ENCODE measurements around the gene PKNOX2. TPM values are rescaled to one million over a fixed set of nuclear protein-coding genes. Genes with fewer than 3 reads are reported as not detected.

PKNOX2 gene
- total and polyA plus RNA-seq, 9 of the 15 experiments (the other 6 are each of a cell fraction or from before 2014, with no cell fraction given): not detected

GRCh38 chr11:125443767-125444311 is 279.3 kb downstream of the PKNOX2 start:
- Histone ChIP-seq H3K27ac (ENCODE audit: extremely low read depth, low read depth, low read length) (no peak overlapping the region), H3K9ac (ENCODE audit: insufficient read depth in 1 of 2, low read depth in 2 of 2, low read length in 2 of 2) (no peak overlapping the region; a peak in 1 of 4 replicates), H3K9me3 (replicated peaks; ENCODE audit: control insufficient read depth, insufficient read depth, low read depth, low read length) (no peaks in the 10 kb centered on the region), H3K27me3 (ENCODE audit: control insufficient read depth in 2 of 2, insufficient read depth in 2 of 2, low read length in 2 of 2) (0 out of 5 replicates have a peak, but pooled peaks cover 0 to 5% of the 10 kb centered on the region in 2 experiments), H2AFZ (ENCODE audit: low read depth, low read length) (peak overlapping the region; percentile 66; the same call in 1 of the 2 replicates), H4K20me1 (replicated peaks; ENCODE audit: control insufficient read depth, insufficient read depth, low read length) (no peaks in the 10 kb centered on the region), H3K9me1 (ENCODE audit: control insufficient read depth, insufficient read depth, low read length) (no peaks in the 10 kb centered on the region), H3K36me3 (ENCODE audit: control insufficient read depth, insufficient read depth, low read length) (no peaks in the 10 kb centered on the region), H3K4me2 (ENCODE audit: insufficient read depth, low read length) (no peak overlapping the region), H3K79me2 (ENCODE audit: control insufficient read depth, insufficient read depth, low read length) (no peaks in the 10 kb centered on the region), H3K4me1 (replicated peaks in 1 of 2; ENCODE audit: control insufficient read depth in 2 of 2, insufficient read depth in 2 of 2, low read length in 2 of 2) (peaks cover 20 to 27% of the 10 kb centered on the region in 2 experiments), H3K4me3 (no peak overlapping the region)
- DNase-seq (ENCODE audit: extremely low read depth in 1 of 4, low spot score in 3 of 4) (no peak), ATAC-seq (no peak), FAIRE-seq (no peak)
- CTCF ChIA-PET (ENCODE audit: low intra/inter-chr PET ratio): no interaction called here
- POLR2A ChIA-PET: no interaction called here
- TF ChIP-seq HMG20A (CRISPR knock-in tag; conservative IDR thresholded peaks at IDR 0.05) (no peak), HDGF (IDR thresholded peaks at IDR 0.05) (no peak), FOXA1 (IDR thresholded peaks at IDR 0.05; ENCODE audit: borderline replicate concordance) (no peak)
- in situ Hi-C loops (cut with MboI): no loop called here
- 43% methylated on average over 10 of the region's 10 CpGs for WGBS (ENCODE audit: insufficient coverage, low coverage, missing lambda C conversion rate)
- no TSS peak for BruUV-seq (replicated peaks)
- intact Hi-C loops (cut with micrococcal nuclease): no loop called here

GRCh38 chr11:125445731-125446130 is 281.2 kb downstream of the PKNOX2 start:
- Histone ChIP-seq H4K20me1 (replicated peaks; ENCODE audit: control insufficient read depth, insufficient read depth, low read length) (no peaks in the 10 kb centered on the region), H3K9me3 (replicated peaks; ENCODE audit: control insufficient read depth, insufficient read depth, low read depth, low read length) (no peaks in the 10 kb centered on the region), H3K4me2 (ENCODE audit: insufficient read depth, low read length) (no peak overlapping the region), H3K27me3 (ENCODE audit: control insufficient read depth in 2 of 2, insufficient read depth in 2 of 2, low read length in 2 of 2) (0 out of 5 replicates have a peak, but pooled peaks cover 0 to 4% of the 10 kb centered on the region in 2 experiments), H3K9me1 (ENCODE audit: control insufficient read depth, insufficient read depth, low read length) (no peaks in the 10 kb centered on the region), H3K9ac (ENCODE audit: insufficient read depth in 1 of 2, low read depth in 2 of 2, low read length in 2 of 2) (no peak overlapping the region), H2AFZ (ENCODE audit: low read depth, low read length) (no peak overlapping the region), H3K27ac (ENCODE audit: extremely low read depth, low read depth, low read length) (no peak overlapping the region), H3K79me2 (ENCODE audit: control insufficient read depth, insufficient read depth, low read length) (no peaks in the 10 kb centered on the region), H3K4me1 (replicated peaks in 1 of 2; ENCODE audit: control insufficient read depth in 2 of 2, insufficient read depth in 2 of 2, low read length in 2 of 2) (peaks cover 20 to 27% of the 10 kb centered on the region in 2 experiments), H3K36me3 (ENCODE audit: control insufficient read depth, insufficient read depth, low read length) (no peaks in the 10 kb centered on the region), H3K4me3 (no peak overlapping the region)
- no peak for TF ChIP-seq LEF1 (IDR thresholded peaks at IDR 0.05)
- TF ChIP-seq TFAP4 (CRISPR knock-in tag; IDR thresholded peaks at IDR 0.05; ENCODE audit: borderline replicate concordance): no peak
- TF ChIP-seq, protein P1, sequence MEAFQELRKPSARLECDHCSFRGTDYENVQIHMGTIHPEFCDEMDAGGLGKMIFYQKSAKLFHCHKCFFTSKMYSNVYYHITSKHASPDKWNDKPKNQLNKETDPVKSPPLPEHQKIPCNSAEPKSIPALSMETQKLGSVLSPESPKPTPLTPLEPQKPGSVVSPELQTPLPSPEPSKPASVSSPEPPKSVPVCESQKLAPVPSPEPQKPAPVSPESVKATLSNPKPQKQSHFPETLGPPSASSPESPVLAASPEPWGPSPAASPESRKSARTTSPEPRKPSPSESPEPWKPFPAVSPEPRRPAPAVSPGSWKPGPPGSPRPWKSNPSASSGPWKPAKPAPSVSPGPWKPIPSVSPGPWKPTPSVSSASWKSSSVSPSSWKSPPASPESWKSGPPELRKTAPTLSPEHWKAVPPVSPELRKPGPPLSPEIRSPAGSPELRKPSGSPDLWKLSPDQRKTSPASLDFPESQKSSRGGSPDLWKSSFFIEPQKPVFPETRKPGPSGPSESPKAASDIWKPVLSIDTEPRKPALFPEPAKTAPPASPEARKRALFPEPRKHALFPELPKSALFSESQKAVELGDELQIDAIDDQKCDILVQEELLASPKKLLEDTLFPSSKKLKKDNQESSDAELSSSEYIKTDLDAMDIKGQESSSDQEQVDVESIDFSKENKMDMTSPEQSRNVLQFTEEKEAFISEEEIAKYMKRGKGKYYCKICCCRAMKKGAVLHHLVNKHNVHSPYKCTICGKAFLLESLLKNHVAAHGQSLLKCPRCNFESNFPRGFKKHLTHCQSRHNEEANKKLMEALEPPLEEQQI (IDR thresholded peaks at IDR 0.05): no peak
- no peak for TF ChIP-seq HLTF (IDR thresholded peaks at IDR 0.05)
- TF ChIP-seq DNMT1 (IDR thresholded peaks at IDR 0.05): no peak
- DNase-seq (ENCODE audit: extremely low read depth in 1 of 4, low spot score in 3 of 4) (no peak), ATAC-seq (no peak), FAIRE-seq (no peak)
- CTCF ChIA-PET (ENCODE audit: low intra/inter-chr PET ratio): no interaction called here
- no TSS peak for BruUV-seq (replicated peaks)
- in situ Hi-C loops (cut with MboI) (no loop called here), intact Hi-C loops (cut with micrococcal nuclease) (no loop called here)
- POLR2A ChIA-PET: no interaction called here
- 74% methylated on average over 11 of the region's 12 CpGs for WGBS (ENCODE audit: insufficient coverage, low coverage, missing lambda C conversion rate)
